Activated CD4-positive, alpha-beta T cell treated with anti-CD3 and anti-CD28 coated beads, Interleukin-2, amount 10 ng/mL, durations not matched to agents 7 days and 5 days (primary cell): ENCODE results near the gene PRKAG2. TPM values are rescaled to one million over a fixed set of nuclear protein-coding genes. Genes with fewer than 3 reads are reported as not detected.

Experiments
- CTCF ChIA-PET: fragments of 350-600 bp; sonication (Branson Sonifier 250); formaldehyde crosslinking; loops from one replicate; lab custom pipeline; 2021; ENCODE audit warnings: antibody characterized with exemption; lab: Charles Lee
- POLR2A ChIA-PET: fragments of 350-600 bp; sonication (Branson Sonifier 250); formaldehyde crosslinking; loops from one replicate; lab custom pipeline; 2021; ENCODE audit warnings: antibody characterized with exemption; lab: Charles Lee
- DNase-seq: peaks from one replicate; pipeline ENCODE4 v3.0.0-alpha.2; 2020
- H3K27ac Mint-ChIP-seq: one replicate; pipeline ENCODE4 v1.8.0; 2021; ENCODE audit warnings: mild to moderate bottlenecking, moderate library complexity, mixed read lengths
- H3K27me3 Mint-ChIP-seq: one replicate; pipeline ENCODE4 v1.8.0; 2021; ENCODE audit warnings: mixed read lengths
- H3K36me3 Mint-ChIP-seq: one replicate; pipeline ENCODE4 v1.8.0; 2021; ENCODE audit warnings: low read depth, mixed read lengths
- H3K4me1 Mint-ChIP-seq: one replicate; pipeline ENCODE4 v1.8.0; 2021; ENCODE audit warnings: mixed read lengths
- H3K4me3 Mint-ChIP-seq: one replicate; pipeline ENCODE4 v1.8.0; 2021; ENCODE audit warnings: mild to moderate bottlenecking, moderate library complexity, mixed read lengths
- H3K9me3 Mint-ChIP-seq: one replicate; pipeline ENCODE4 v1.8.0; 2021; ENCODE audit warnings: mixed read lengths
- total RNA-seq, 2 experiments: library from RNA; stranded (reverse); gene quantifications; one replicate each; pipeline ENCODE4 v1.2.3, GENCODE V29; 2021

Gene PRKAG2
- total RNA-seq, 2 experiments from 2014 or later, result 27.5 to 32.3 TPM

GRCh38 chr7:151553356-151553755, 323.6 kb downstream of the PRKAG2 start:
- Mint-ChIP-seq H3K27me3 (peaks cover 2% of the 10 kb centered on the region), H3K27ac (no peak overlapping the region), H3K36me3 (no peaks in the 10 kb centered on the region), H3K4me3 (no peak overlapping the region), H3K9me3 (no peaks in the 10 kb centered on the region), H3K4me1 (peaks cover 5% of the 10 kb centered on the region)
- ChIA-PET POLR2A (no interaction called here), CTCF (interaction anchor here (0.7 to 1.3 kb wide), 2 partner anchors 8 to 26 kb away, joined by 3 to 5 read pairs; no protein-coding TSS in a partner anchor)
- no peak for DNase-seq

GRCh38 chr7:151552352-151553028, 324.4 kb downstream of the PRKAG2 start:
- POLR2A ChIA-PET, result no interaction called here
- no peaks in the 10 kb centered on the region for H3K9me3 Mint-ChIP-seq

GRCh38 chr7:151551820-151552219, 325.1 kb downstream of the PRKAG2 start:
- CTCF ChIA-PET, result interaction anchor here (1.2 kb wide), 1 partner anchor 26 kb away, joined by 4 read pairs; no protein-coding TSS in a partner anchor
- Mint-ChIP-seq H3K4me3 (no peak overlapping the region), H3K9me3 (no peaks in the 10 kb centered on the region), H3K36me3 (no peaks in the 10 kb centered on the region), H3K4me1 (peaks cover 5% of the 10 kb centered on the region), H3K27ac (no peak overlapping the region), H3K27me3 (peaks cover 9% of the 10 kb centered on the region)
- POLR2A ChIA-PET, result no interaction called here
- no peak for DNase-seq

More at GRCh38 chr7:151552352-151553028, 324.4 kb downstream of the PRKAG2 start:
- Mint-ChIP-seq H3K4me1 (peaks cover 5% of the 10 kb centered on the region), H3K36me3 (no peaks in the 10 kb centered on the region), H3K27me3 (peaks cover 6% of the 10 kb centered on the region), H3K4me3 (no peak overlapping the region), H3K27ac (no peak overlapping the region)
- DNase-seq, result no peak
- CTCF ChIA-PET, result interaction anchor here (1.2 to 1.3 kb wide), 2 partner anchors 25 to 27 kb away, joined by 4 to 5 read pairs; no protein-coding TSS in a partner anchor

GRCh38 chr7:151550656-151551286, 326.1 kb downstream of the PRKAG2 start:
- DNase-seq, result no peak
- CTCF ChIA-PET, result interaction anchor here (0.6 to 0.7 kb wide), 2 partner anchors 11 to 116 kb away, joined by 3 read pairs; no protein-coding TSS in a partner anchor
- Mint-ChIP-seq H3K27me3 (peaks cover 16% of the 10 kb centered on the region), H3K9me3 (no peaks in the 10 kb centered on the region), H3K4me1 (peaks cover 5% of the 10 kb centered on the region), H3K36me3 (no peaks in the 10 kb centered on the region), H3K4me3 (no peak overlapping the region), H3K27ac (no peak overlapping the region)
- POLR2A ChIA-PET, result no interaction called here

- peaks cover 23% of the 10 kb centered on the region for H3K27me3 Mint-ChIP-seq
- H3K4me1 Mint-ChIP-seq, result peaks cover 5% of the 10 kb centered on the region
- no peak overlapping the region for H3K4me3 Mint-ChIP-seq
- POLR2A ChIA-PET, result no interaction called here
- H3K36me3 Mint-ChIP-seq, result no peaks in the 10 kb centered on the region
- CTCF ChIA-PET, result interaction anchor here (0.6 to 1.3 kb wide), 2 partner anchors 11 to 296 kb away, joined by 3 to 4 read pairs; no protein-coding TSS in a partner anchor
- H3K9me3 Mint-ChIP-seq, result no peaks in the 10 kb centered on the region
- no peak for DNase-seq
- no peak overlapping the region for H3K27ac Mint-ChIP-seq
These were observed 327.3 kb downstream of the PRKAG2 start for GRCh38 chr7:151549644-151550043.

- Mint-ChIP-seq H3K27me3 (peaks cover 28% of the 10 kb centered on the region), H3K4me3 (no peak overlapping the region), H3K36me3 (no peaks in the 10 kb centered on the region), H3K27ac (no peak overlapping the region), H3K9me3 (no peaks in the 10 kb centered on the region), H3K4me1 (peaks cover 5% of the 10 kb centered on the region)
- POLR2A ChIA-PET, result no interaction called here
- CTCF ChIA-PET, result interaction anchor here (0.6 to 1.3 kb wide), 2 partner anchors 10 to 234 kb away, joined by 3 to 4 read pairs; no protein-coding TSS in a partner anchor
- no peak for DNase-seq
These were observed 327.8 kb downstream of the PRKAG2 start for GRCh38 chr7:151549083-151549482.

GRCh38 chr7:151544183-151544582, 332.7 kb downstream of the PRKAG2 start:
- no peak for DNase-seq
- Mint-ChIP-seq H3K4me3 (no peak overlapping the region), H3K36me3 (no peaks in the 10 kb centered on the region), H3K4me1 (no peaks in the 10 kb centered on the region), H3K27me3 (peaks cover 31% of the 10 kb centered on the region), H3K9me3 (no peaks in the 10 kb centered on the region), H3K27ac (no peak overlapping the region)
- CTCF ChIA-PET, result no interaction called here
- POLR2A ChIA-PET, result no interaction called here

- DNase-seq, result no peak
- Mint-ChIP-seq H3K4me3 (no peak overlapping the region), H3K4me1 (peaks cover 4% of the 10 kb centered on the region), H3K27me3 (peaks cover 38% of the 10 kb centered on the region), H3K27ac (no peak overlapping the region), H3K36me3 (no peaks in the 10 kb centered on the region), H3K9me3 (no peaks in the 10 kb centered on the region)
- POLR2A ChIA-PET, result no interaction called here
- CTCF ChIA-PET, result no interaction called here
These were observed 334.2 kb downstream of the PRKAG2 start for GRCh38 chr7:151542606-151543130.

- POLR2A ChIA-PET, result no interaction called here
- CTCF ChIA-PET, result interaction anchor here (0.5 kb wide), 1 partner anchor 966 kb away, joined by 3 read pairs; no protein-coding TSS in a partner anchor
- Mint-ChIP-seq H3K4me1 (peaks cover 4% of the 10 kb centered on the region), H3K9me3 (no peaks in the 10 kb centered on the region), H3K27me3 (peaks cover 35% of the 10 kb centered on the region), H3K27ac (no peak overlapping the region), H3K4me3 (no peak overlapping the region), H3K36me3 (no peaks in the 10 kb centered on the region)
- no peak for DNase-seq
These were observed 335.0 kb downstream of the PRKAG2 start for GRCh38 chr7:151541709-151542499.

- DNase-seq, result no peak
- ChIA-PET POLR2A (no interaction called here), CTCF (no interaction called here)
- Mint-ChIP-seq H3K9me3 (no peaks in the 10 kb centered on the region), H3K36me3 (no peaks in the 10 kb centered on the region), H3K27ac (no peak overlapping the region), H3K27me3 (peaks cover 25% of the 10 kb centered on the region), H3K4me3 (no peak overlapping the region), H3K4me1 (peaks cover 4% of the 10 kb centered on the region)
These were observed 336.8 kb downstream of the PRKAG2 start for GRCh38 chr7:151540146-151540545.

GRCh38 chr7:151539088-151539671, 337.7 kb downstream of the PRKAG2 start:
- Mint-ChIP-seq H3K36me3 (no peaks in the 10 kb centered on the region), H3K27ac (no peak overlapping the region), H3K4me3 (no peak overlapping the region), H3K4me1 (peaks cover 4% of the 10 kb centered on the region), H3K9me3 (no peaks in the 10 kb centered on the region), H3K27me3 (peaks cover 20% of the 10 kb centered on the region)
- POLR2A ChIA-PET, result no interaction called here
- DNase-seq, result no peak
- CTCF ChIA-PET, result interaction anchor here (0.9 to 1.3 kb wide), 2 partner anchors 11 kb away, joined by 4 to 5 read pairs; no protein-coding TSS in a partner anchor
